T-helper 2 cell treated with Interferon-gamma antibody and Interleukin-4, amounts not matched to agents 5 μg/mL and 100 μg/mL, for 36 hours (primary cell): Measurements from ENCODE around the gene CPA2.
A peak's percentile ranks its signal among the peaks of the same experiment; 100 is the strongest.
"Not testable (repeated sequence)": the region's sequence is repeated elsewhere in the genome, so short reads cannot be mapped to it uniquely, and the experiment has no call there.

Source experiments
- DNase-seq: peaks from one replicate; pipeline ENCODE4 v3.0.0; 2021; ENCODE audit warnings: low spot score
- H3K27ac Mint-ChIP-seq: one replicate; pipeline ENCODE4 v1.8.0; 2021; ENCODE audit warnings: mild to moderate bottlenecking, mixed read lengths
- H3K27me3 Mint-ChIP-seq: one replicate; pipeline ENCODE4 v1.8.0; 2021; ENCODE audit warnings: low read depth, mixed read lengths
- H3K36me3 Mint-ChIP-seq: one replicate; pipeline ENCODE4 v1.8.0; 2021; ENCODE audit warnings: low read depth, mixed read lengths
- H3K4me1 Mint-ChIP-seq: one replicate; pipeline ENCODE4 v1.8.0; 2021; ENCODE audit warnings: low read depth, mixed read lengths
- H3K4me3 Mint-ChIP-seq: one replicate; pipeline ENCODE4 v1.8.0; 2022; ENCODE audit warnings: mild to moderate bottlenecking, moderate library complexity, mixed read lengths
- H3K9me3 Mint-ChIP-seq: one replicate; pipeline ENCODE4 v1.8.0; 2021; ENCODE audit warnings: mixed read lengths

CPA2 gene

GRCh38 chr7:130234078-130234477 lies 32.6 kb upstream of the CPA2 start:
- Mint-ChIP-seq H3K9me3 (no peaks in the 10 kb centered on the region), H3K4me1 (no peaks in the 10 kb centered on the region), H3K27ac (no peak overlapping the region), H3K36me3 (no peaks in the 10 kb centered on the region), H3K27me3 (peaks cover 11% of the 10 kb centered on the region), H3K4me3 (no peak overlapping the region)
- no peak for DNase-seq

- DNase-seq, H3K27ac Mint-ChIP-seq, H3K4me1 Mint-ChIP-seq, H3K36me3 Mint-ChIP-seq, H3K9me3 Mint-ChIP-seq, H3K4me3 Mint-ChIP-seq: not testable (repeated sequence)
- peaks cover 11% of the 10 kb centered on the region for H3K27me3 Mint-ChIP-seq
Observed at GRCh38 chr7:130236361-130236760, 30.3 kb upstream of the CPA2 start.

- peaks cover 3% of the 10 kb centered on the region for H3K9me3 Mint-ChIP-seq
- peaks cover 21% of the 10 kb centered on the region for H3K27me3 Mint-ChIP-seq
- no peaks in the 10 kb centered on the region for H3K36me3 Mint-ChIP-seq
- no peak for DNase-seq
- H3K4me1 Mint-ChIP-seq: peaks cover 14% of the 10 kb centered on the region
- no peak overlapping the region for H3K27ac Mint-ChIP-seq
- no peak overlapping the region for H3K4me3 Mint-ChIP-seq
Observed at GRCh38 chr7:130240240-130240639, 26.4 kb upstream of the CPA2 start.

DNA sequence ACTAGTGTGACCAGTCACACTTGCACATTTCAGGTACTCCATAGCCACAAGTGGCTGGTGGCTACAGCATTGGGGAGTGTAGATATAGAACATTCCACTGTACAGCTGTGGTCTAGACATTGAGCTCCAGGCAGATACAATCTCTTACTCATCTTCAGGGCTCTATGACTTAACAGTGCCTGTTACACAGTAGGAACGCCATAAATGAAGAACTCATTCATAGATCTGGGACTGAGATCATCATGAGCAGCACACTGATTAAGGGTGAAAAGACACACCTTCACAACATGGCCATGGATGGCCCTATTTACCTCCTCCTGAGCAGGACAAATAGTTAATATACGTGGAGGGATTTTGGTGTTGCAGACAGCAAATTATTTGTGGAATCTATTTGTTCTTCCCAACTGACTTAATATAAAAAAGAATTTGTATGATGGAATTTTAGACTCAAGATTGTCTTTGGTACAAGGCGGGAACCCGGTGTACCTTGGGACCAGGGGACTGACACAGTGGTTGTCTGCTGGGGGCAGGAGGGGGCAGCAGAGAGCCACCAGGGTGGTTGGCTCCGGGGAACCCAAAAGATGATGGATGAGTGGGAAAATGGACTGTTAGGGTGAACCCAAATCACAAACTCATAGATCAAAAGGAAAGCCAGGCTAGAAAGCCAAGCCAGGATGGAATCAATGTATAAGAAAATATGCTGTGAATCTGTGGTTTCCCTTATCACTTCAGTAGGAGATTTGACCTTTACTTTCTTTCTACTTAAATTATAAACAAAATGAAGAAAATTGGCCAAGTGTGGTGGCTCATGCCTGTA lies 24.3 kb upstream of the CPA2 start:
- DNase-seq: peak; percentile 18
- peaks cover 14% of the 10 kb centered on the region for H3K4me1 Mint-ChIP-seq
- H3K36me3 Mint-ChIP-seq: no peaks in the 10 kb centered on the region
- H3K4me3 Mint-ChIP-seq: no peak overlapping the region
- H3K27ac Mint-ChIP-seq: no peak overlapping the region
- peaks cover 12% of the 10 kb centered on the region for H3K9me3 Mint-ChIP-seq
- peaks cover 11% of the 10 kb centered on the region for H3K27me3 Mint-ChIP-seq

DNA sequence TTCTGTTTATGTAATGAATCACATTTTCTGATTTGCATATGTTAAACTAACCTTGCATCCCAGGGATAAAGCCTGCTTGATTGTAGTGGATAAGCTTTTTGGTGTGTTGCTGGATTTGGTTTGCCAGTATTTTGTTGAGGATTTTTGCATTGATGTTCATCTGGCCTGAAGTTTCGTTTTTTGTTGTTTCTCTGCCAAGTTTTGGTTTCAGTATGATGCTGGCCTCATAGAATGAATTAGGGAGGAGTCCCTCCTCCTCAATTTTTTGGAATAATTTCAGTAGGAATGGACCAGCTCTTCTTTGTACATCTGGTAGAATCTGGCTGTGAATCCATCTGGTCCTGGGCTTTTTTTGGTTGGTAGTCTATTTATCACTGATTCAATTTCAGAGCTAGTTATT lies 23.2 kb upstream of the CPA2 start:
- H3K36me3 Mint-ChIP-seq, H3K27ac Mint-ChIP-seq, H3K27me3 Mint-ChIP-seq, H3K4me3 Mint-ChIP-seq, DNase-seq: not testable (repeated sequence)
- peaks cover 14% of the 10 kb centered on the region for H3K4me1 Mint-ChIP-seq
- H3K9me3 Mint-ChIP-seq: peaks cover 12% of the 10 kb centered on the region

GRCh38 chr7:130246491-130246890 lies 20.2 kb upstream of the CPA2 start:
- not testable (repeated sequence) for H3K27me3 Mint-ChIP-seq, H3K36me3 Mint-ChIP-seq, H3K27ac Mint-ChIP-seq, H3K4me3 Mint-ChIP-seq, DNase-seq
- H3K9me3 Mint-ChIP-seq: peaks cover 12% of the 10 kb centered on the region
- H3K4me1 Mint-ChIP-seq: peaks cover 14% of the 10 kb centered on the region

DNA sequence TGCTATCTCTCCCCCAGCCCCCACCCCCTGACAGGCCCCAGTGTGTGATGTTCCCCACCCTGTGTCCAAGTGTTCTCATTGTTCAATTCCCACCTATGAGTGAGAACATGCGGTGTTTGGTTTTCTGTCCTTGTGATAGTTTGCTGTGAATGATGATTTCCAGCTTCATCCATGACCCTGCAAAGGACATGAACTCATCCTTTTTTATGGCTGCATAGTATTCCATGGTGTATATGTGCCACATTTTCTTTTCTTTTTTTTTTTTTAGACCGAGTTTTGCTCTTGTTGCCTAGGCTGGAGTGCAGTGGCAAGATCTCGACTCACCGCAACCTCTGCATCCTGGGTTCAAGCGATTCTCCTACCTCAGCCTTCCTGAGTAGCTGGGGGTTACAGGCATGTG lies 17.8 kb upstream of the CPA2 start:
- H3K27ac Mint-ChIP-seq, H3K4me1 Mint-ChIP-seq, H3K36me3 Mint-ChIP-seq, H3K4me3 Mint-ChIP-seq, DNase-seq: not testable (repeated sequence)
- Mint-ChIP-seq H3K27me3 (peaks cover 14% of the 10 kb centered on the region), H3K9me3 (peaks cover 12% of the 10 kb centered on the region)

DNA sequence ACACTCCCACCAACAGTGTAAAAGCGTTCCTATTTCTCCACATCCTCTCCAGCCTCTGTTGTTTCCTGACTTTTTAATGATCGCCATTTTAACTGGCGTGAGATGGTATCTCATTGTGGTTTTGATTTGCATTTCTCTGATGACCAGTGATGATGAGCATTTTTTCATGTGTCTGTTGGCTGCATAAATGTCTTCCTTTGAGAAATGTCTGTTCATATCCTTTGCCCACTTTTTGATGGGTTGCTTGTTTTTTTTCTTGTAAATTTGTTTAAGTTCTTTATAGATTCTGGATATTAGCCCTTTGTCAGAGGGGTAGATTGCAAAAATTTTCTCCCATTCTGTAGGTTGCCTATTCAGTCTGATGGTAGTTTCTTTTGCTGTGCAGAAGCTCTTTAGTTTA lies 17.0 kb upstream of the CPA2 start:
- H3K27me3 Mint-ChIP-seq, H3K27ac Mint-ChIP-seq, H3K36me3 Mint-ChIP-seq, DNase-seq, H3K4me1 Mint-ChIP-seq, H3K4me3 Mint-ChIP-seq: not testable (repeated sequence)
- H3K9me3 Mint-ChIP-seq: peaks cover 12% of the 10 kb centered on the region

DNA sequence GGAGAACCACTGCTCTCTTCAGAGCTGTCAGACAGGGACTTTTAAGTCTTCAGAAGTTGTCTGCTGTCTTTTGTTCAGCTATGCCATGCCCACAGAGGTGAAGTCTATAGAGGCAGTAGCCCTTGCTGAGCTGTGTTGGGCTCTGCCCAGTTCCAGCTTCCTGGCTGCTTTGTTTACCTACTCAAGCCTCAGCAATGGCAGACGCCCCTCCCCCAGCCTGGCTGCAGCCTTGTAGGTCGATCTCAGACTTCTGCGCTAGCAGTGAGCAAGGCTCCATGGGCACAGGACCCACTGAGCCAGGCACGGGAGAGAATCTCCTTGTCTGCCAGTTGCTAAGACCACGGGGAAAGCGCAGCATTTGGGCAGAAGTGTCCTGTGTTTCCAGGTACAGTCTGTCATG lies 12.1 kb upstream of the CPA2 start:
- Mint-ChIP-seq H3K4me3 (no peak overlapping the region), H3K27ac (no peak overlapping the region), H3K4me1 (no peaks in the 10 kb centered on the region), H3K9me3 (peaks cover 5% of the 10 kb centered on the region), H3K27me3 (peaks cover 4% of the 10 kb centered on the region), H3K36me3 (no peaks in the 10 kb centered on the region)
- DNase-seq: no peak

- Mint-ChIP-seq H3K27me3 (peaks cover 4% of the 10 kb centered on the region), H3K36me3 (no peaks in the 10 kb centered on the region), H3K9me3 (peaks cover 5% of the 10 kb centered on the region), H3K27ac (no peak overlapping the region), H3K4me1 (no peaks in the 10 kb centered on the region), H3K4me3 (no peak overlapping the region)
- DNase-seq: no peak
Observed at GRCh38 chr7:130256704-130257103, 10.0 kb upstream of the CPA2 start.

DNA sequence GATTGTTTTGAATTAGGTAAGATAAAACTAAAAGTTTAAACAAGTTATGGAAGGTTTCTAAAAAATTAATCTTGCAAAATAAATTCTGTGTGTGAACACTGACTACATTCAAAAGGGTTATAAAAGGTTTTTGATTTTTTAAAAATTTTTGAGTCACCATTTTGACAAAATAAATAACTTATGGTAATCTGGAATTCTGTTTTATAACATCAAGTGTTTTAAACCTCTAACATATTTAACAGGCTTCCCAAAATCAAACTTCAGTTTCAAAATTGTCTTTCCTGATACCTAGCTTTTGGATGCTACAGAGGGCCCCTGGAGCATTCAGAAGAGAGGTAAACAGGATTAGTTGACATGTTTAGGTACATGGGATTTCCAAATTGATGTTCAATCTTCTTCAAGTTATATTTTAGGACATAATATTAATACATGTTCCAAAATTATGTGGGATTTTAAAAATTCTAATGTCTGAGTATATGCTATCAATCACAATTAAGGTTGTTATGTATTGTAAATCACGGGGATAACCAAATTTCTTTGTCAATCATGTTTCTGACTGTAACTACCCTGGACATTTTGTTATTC lies 8.1 kb upstream of the CPA2 start:
- H3K9me3 Mint-ChIP-seq: peaks cover 5% of the 10 kb centered on the region

GRCh38 chr7:130262448-130262847 lies 4.2 kb upstream of the CPA2 start:
- no peak for DNase-seq
- no peaks in the 10 kb centered on the region for H3K27me3 Mint-ChIP-seq
- H3K4me3 Mint-ChIP-seq: no peak overlapping the region
- H3K36me3 Mint-ChIP-seq: no peaks in the 10 kb centered on the region
- peaks cover 5% of the 10 kb centered on the region for H3K9me3 Mint-ChIP-seq
- no peaks in the 10 kb centered on the region for H3K4me1 Mint-ChIP-seq
- no peak overlapping the region for H3K27ac Mint-ChIP-seq

More for the DNA sequence above, 8.1 kb upstream of the CPA2 start:
- Mint-ChIP-seq H3K4me3 (no peak overlapping the region), H3K27ac (no peak overlapping the region), H3K36me3 (no peaks in the 10 kb centered on the region), H3K27me3 (no peaks in the 10 kb centered on the region), H3K4me1 (no peaks in the 10 kb centered on the region)
- DNase-seq: no peak

DNA sequence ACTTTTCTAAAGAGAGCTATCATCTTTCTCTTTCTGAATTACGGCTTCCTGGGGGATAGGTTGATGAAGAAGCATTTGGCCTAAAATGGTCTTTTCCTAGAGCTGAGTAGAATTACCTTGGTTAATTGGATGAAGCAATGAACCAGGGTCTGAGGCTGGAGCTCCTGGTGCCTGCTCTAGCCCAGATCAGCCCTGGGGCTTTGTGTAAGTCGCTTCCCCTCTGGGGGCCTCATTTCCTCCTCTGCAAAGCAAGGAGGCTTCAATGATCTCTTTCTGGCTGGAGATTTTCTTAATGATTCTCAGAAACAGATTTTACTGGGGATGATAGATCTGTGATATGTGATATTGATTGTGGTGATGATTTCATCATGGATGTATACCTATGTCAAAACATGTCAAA lies 3.5 kb upstream of the CPA2 start:
- no peak for DNase-seq
- Mint-ChIP-seq H3K27ac (no peak overlapping the region), H3K9me3 (peaks cover 5% of the 10 kb centered on the region), H3K4me1 (no peaks in the 10 kb centered on the region), H3K36me3 (no peaks in the 10 kb centered on the region), H3K27me3 (peaks cover 4% of the 10 kb centered on the region), H3K4me3 (no peak overlapping the region)

DNA sequence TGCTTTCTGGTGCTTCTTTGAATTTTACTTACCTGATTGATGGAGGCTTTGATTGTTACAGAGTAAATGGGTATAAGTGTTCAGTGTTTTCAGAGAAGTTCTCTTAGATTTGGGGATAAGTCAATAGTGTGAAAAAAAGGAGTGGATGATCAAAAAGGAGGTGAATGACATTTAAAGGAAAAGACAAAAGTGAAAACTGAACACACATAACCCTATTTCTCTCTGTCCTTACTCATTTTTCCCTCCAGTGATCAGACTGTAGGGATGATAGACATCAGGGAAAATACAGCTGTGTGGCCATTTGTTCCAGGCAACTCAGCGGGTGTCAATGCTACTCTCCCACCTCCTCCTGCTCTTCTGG lies 278 bp downstream of the CPA2 start:
- DNase-seq: no peak
- H3K36me3 Mint-ChIP-seq: no peaks in the 10 kb centered on the region
- H3K9me3 Mint-ChIP-seq: no peaks in the 10 kb centered on the region
- no peak overlapping the region for H3K4me3 Mint-ChIP-seq
- no peaks in the 10 kb centered on the region for H3K4me1 Mint-ChIP-seq
- peaks cover 4% of the 10 kb centered on the region for H3K27me3 Mint-ChIP-seq
- no peak overlapping the region for H3K27ac Mint-ChIP-seq
